DOHH2 (cell line): ENCODE data around the gene EXOSC2.

Source experiments
- CTCF ChIP-seq: fragments of 200-600 bp; sonication (generic); IDR thresholded peaks from one replicate; pipeline ENCODE4 v1.5.1; 2014; ENCODE audit warnings: antibody characterized with exemption, mild to moderate bottlenecking, low read depth, low read length; ENCODE audit not compliant: poor library complexity, severe bottlenecking
- EZH2phosphoT487 ChIP-seq: fragments of 200-600 bp; sonication (generic); IDR thresholded peaks from 2 replicates; pipeline ENCODE4 v1.6.1; 2017; ENCODE audit warnings: borderline replicate concordance, mild to moderate bottlenecking, antibody characterized with exemption, low read length, moderate library complexity, mixed read lengths

GRCh38 chr9:130746434-130747212 is 53.0 kb downstream of the EXOSC2 start:
- TF ChIP-seq CTCF (no peak), EZH2phosphoT487 (no peak)
